Keratinocyte (primary cell): Measurements from ENCODE around the gene ALX1.

Experiments
- CTCF ChIP-seq, 3 experiments: IDR thresholded peaks in 1 of 3; conservative IDR thresholded peaks in 1 of 3; optimal IDR thresholded peaks in 1 of 3; 2 replicates in 2 of 3; 3 replicates in 1 of 3; pipeline versions ENCODE3 to v1.5.1; 2011; ENCODE audit warnings: low read length in 3 of 3, mild to moderate bottlenecking in 3 of 3, moderate library complexity in 2 of 3, control low read depth in 1 of 3, inconsistent platforms in 1 of 3; ENCODE audit not compliant: insufficient read depth in 2 of 3; ENCODE audit errors: extremely low read depth in 1 of 3
- EZH2 ChIP-seq: IDR thresholded peaks from one replicate; pipeline ENCODE4 v1.6.1; 2012; ENCODE audit warnings: inconsistent platforms, mild to moderate bottlenecking, low read length, moderate library complexity

- TF ChIP-seq CTCF (optimal IDR thresholded peaks at IDR 0.05 in 1 of 3, IDR thresholded peaks at IDR 0.05 in 1 of 3, conservative IDR thresholded peaks at IDR 0.05 in 1 of 3; ENCODE audit: extremely low read depth in 1 of 3, insufficient read depth in 2 of 3, low read length in 3 of 3): no peak
- TF ChIP-seq EZH2: no peak
Measured at GRCh38 chr12:85308374-85308773, 28.4 kb downstream of the ALX1 start.
